HEK293 (cell line): Measurements from ENCODE around the gene ADIPOR2.

Source experiments
- ZNF350 ChIP-seq: fragments of 450-650 bp; formaldehyde crosslinking; IDR thresholded peaks from 2 replicates; pipeline ENCODE4 v1.5.0; 2017; ENCODE audit warnings: missing biosample characterization, mild to moderate bottlenecking, missing genetic modification characterization
- ZNF747 ChIP-seq: fragments of 450-650 bp; formaldehyde crosslinking; IDR thresholded peaks from 2 replicates; pipeline ENCODE4 v1.5.1; 2016; ENCODE audit warnings: missing biosample characterization, missing genetic modification characterization
- ZSCAN30 ChIP-seq: fragments of 450-650 bp; IDR thresholded peaks from 2 replicates; pipeline ENCODE4 v1.5.1; 2018; ENCODE audit warnings: missing biosample characterization, mild to moderate bottlenecking, missing genetic modification characterization, moderate library complexity
- TF ChIP-seq, protein P1 (sequence below): fragments of 450-650 bp; formaldehyde crosslinking; IDR thresholded peaks from 2 replicates; pipeline ENCODE4 v1.5.1; 2016; ENCODE audit warnings: missing biosample characterization, missing genetic modification characterization
- TF ChIP-seq, protein P2 (sequence below): fragments of 450-650 bp; formaldehyde crosslinking; IDR thresholded peaks from 2 replicates; pipeline ENCODE4 v1.5.1; 2016; ENCODE audit warnings: missing biosample characterization, missing genetic modification characterization

DNA sequence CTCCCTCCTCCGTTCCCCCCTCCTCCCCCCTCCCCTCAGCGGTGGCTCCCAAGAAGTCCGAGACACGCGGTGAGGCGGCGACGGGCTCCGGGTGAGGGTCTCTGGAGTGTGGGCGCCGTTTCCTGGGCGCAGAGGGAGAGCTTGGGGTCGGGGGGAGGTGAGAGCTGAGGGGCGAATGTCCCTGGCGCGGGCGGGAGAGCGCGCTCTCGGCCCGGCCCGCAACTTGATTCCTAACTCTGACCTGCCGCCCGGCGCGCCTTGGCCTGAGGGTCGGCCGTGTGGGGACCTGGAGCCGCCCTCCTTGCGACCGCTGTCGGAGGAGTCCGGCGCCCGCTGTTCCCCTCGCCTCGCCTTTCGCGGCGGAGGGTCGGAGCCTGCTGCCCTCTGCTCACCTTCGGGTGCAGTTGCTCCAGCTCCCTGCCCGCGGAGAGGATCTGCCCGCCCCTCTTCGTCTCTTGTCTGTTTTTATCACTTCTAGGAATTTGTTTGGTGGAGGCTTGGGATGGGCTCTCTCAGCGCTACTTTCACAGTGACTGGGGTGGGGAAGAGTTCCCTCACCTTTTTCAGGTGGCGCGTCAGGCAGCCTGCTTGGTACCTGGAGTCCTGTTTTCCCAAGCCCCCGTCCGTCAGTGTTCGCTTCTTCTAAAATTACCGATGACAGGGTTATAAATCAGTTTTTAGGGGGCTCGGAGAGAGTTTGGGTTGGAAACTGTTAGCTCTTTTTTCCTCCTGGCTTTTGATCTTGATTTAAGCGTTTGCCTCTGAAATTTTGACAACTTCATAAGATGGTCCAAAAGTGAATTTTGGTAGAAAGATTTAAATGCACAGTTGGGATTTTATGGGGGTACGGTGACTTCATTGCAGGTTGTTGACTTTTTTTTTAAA, 495 bp downstream of the ADIPOR2 start:
- TF ChIP-seq, protein P1, sequence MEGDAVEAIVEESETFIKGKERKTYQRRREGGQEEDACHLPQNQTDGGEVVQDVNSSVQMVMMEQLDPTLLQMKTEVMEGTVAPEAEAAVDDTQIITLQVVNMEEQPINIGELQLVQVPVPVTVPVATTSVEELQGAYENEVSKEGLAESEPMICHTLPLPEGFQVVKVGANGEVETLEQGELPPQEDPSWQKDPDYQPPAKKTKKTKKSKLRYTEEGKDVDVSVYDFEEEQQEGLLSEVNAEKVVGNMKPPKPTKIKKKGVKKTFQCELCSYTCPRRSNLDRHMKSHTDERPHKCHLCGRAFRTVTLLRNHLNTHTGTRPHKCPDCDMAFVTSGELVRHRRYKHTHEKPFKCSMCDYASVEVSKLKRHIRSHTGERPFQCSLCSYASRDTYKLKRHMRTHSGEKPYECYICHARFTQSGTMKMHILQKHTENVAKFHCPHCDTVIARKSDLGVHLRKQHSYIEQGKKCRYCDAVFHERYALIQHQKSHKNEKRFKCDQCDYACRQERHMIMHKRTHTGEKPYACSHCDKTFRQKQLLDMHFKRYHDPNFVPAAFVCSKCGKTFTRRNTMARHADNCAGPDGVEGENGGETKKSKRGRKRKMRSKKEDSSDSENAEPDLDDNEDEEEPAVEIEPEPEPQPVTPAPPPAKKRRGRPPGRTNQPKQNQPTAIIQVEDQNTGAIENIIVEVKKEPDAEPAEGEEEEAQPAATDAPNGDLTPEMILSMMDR (tag by site-specific recombination) = peak; percentile 63
- TF ChIP-seq ZNF350 (tag by site-specific recombination) (no peak), ZSCAN30 (0 out of 2 replicates have a peak, but pooled peaks have one; percentile 30), ZNF747 (no peak)
- TF ChIP-seq, protein P2, sequence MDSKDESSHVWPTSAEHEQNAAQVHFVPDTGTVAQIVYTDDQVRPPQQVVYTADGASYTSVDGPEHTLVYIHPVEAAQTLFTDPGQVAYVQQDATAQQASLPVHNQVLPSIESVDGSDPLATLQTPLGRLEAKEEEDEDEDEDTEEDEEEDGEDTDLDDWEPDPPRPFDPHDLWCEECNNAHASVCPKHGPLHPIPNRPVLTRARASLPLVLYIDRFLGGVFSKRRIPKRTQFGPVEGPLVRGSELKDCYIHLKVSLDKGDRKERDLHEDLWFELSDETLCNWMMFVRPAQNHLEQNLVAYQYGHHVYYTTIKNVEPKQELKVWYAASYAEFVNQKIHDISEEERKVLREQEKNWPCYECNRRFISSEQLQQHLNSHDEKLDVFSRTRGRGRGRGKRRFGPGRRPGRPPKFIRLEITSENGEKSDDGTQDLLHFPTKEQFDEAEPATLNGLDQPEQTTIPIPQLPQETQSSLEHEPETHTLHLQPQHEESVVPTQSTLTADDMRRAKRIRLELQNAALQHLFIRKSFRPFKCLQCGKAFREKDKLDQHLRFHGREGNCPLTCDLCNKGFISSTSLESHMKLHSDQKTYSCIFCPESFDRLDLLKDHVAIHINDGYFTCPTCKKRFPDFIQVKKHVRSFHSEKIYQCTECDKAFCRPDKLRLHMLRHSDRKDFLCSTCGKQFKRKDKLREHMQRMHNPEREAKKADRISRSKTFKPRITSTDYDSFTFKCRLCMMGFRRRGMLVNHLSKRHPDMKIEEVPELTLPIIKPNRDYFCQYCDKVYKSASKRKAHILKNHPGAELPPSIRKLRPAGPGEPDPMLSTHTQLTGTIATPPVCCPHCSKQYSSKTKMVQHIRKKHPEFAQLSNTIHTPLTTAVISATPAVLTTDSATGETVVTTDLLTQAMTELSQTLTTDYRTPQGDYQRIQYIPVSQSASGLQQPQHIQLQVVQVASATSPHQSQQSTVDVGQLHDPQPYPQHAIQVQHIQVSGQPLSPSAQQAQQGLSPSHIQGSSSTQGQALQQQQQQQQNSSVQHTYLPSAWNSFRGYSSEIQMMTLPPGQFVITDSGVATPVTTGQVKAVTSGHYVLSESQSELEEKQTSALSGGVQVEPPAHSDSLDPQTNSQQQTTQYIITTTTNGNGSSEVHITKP = no peak
